Vagina (tissue), 2 donors: Measurements from ENCODE around the gene NFIB.

Source experiments
- POLR2A ChIP-seq, 2 donors: fragments of 450-650 bp; IDR thresholded peaks; one replicate each; pipeline ENCODE4 v1.6.1; 2017; ENCODE audit warnings: antibody characterized with exemption in 2 of 2, mild to moderate bottlenecking in 2 of 2, moderate library complexity in 2 of 2
- POLR2AphosphoS5 ChIP-seq, 2 donors: sonication (generic); formaldehyde crosslinking; IDR thresholded peaks; one replicate each; pipeline ENCODE4 v1.9.0; 2017; ENCODE audit warnings: antibody characterized with exemption in 2 of 2, mild to moderate bottlenecking in 2 of 2, low read depth in 1 of 2; ENCODE audit not compliant: insufficient read depth in 1 of 2
- TF ChIP-seq, protein P1 (sequence below), 3 experiments: fragments of 450-650 bp in 2 of 3; fragments of 200-600 bp in 1 of 3; sonication (generic) in 1 of 3; IDR thresholded peaks; one replicate each; pipeline ENCODE4 v1.5.1; 2017 to 2019; ENCODE audit warnings: antibody characterized with exemption in 3 of 3, mild to moderate bottlenecking in 2 of 3, moderate library complexity in 2 of 3

DNA sequence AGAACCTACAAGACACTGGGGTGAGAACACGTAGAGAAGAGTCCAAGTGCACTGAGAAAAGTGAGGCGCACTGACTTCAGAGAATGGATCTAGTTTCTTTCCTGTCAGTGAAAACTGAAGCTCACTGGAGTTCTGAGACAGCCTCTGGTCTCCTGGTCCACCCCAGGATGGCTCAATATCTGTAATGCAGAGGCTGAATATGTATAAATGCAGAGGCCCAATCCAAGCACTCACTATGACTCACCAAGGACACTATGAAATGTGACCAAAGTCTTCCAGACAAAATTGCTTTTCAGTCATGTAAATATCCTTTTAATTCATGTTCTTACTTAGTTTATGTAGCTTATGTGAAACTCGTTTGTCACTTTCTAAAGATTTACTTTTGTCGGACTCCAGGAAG is 53.8 kb downstream of the NFIB start:
- TF ChIP-seq, protein P1, sequence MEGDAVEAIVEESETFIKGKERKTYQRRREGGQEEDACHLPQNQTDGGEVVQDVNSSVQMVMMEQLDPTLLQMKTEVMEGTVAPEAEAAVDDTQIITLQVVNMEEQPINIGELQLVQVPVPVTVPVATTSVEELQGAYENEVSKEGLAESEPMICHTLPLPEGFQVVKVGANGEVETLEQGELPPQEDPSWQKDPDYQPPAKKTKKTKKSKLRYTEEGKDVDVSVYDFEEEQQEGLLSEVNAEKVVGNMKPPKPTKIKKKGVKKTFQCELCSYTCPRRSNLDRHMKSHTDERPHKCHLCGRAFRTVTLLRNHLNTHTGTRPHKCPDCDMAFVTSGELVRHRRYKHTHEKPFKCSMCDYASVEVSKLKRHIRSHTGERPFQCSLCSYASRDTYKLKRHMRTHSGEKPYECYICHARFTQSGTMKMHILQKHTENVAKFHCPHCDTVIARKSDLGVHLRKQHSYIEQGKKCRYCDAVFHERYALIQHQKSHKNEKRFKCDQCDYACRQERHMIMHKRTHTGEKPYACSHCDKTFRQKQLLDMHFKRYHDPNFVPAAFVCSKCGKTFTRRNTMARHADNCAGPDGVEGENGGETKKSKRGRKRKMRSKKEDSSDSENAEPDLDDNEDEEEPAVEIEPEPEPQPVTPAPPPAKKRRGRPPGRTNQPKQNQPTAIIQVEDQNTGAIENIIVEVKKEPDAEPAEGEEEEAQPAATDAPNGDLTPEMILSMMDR (IDR thresholded peaks at IDR 0.05) = no peak
- TF ChIP-seq POLR2A (IDR thresholded peaks at IDR 0.05) (no peak), POLR2AphosphoS5 (IDR thresholded peaks at IDR 0.05; ENCODE audit: insufficient read depth in 1 of 2, low read depth in 1 of 2) (no peak)
